Right lobe of liver (tissue), 6 donors: Measurements from ENCODE around the gene PPFIBP2. TPM values are rescaled to one million over a fixed set of nuclear protein-coding genes. Genes with fewer than 3 reads are reported as not detected.

Experiments used
- ATAC-seq, 4 donors: fragments of 200-7000 bp; cut with Tn5 transposase; one replicate each; pipeline ENCODE4 v1.9.1; 2020; ENCODE audit warnings: mild to moderate bottlenecking in 4 of 4, moderate library complexity in 4 of 4
- DNase-seq, 3 donors: peaks; one replicate each; pipeline ENCODE4 v3.0.0-alpha.2; 2020
- H3K27ac ChIP-seq, 3 donors: fragments of 200-600 bp; one replicate each; pipeline ENCODE4 v1.8.0; 2022
- H3K27me3 ChIP-seq, 2 donors: fragments of 200-600 bp; one replicate each; pipeline ENCODE4 v1.8.0; 2022
- H3K36me3 ChIP-seq, 4 donors: fragments of 200-600 bp; sonication (generic) in 1 of 4; one replicate each; pipeline versions ENCODE4 v1.5.1 to v1.8.0; 2017 to 2022; ENCODE audit warnings: control low read depth in 1 of 4
- H3K4me1 ChIP-seq, 4 donors: fragments of 200-600 bp; sonication (generic) in 1 of 4; one replicate each; pipeline versions ENCODE4 v1.5.1 to v1.8.0; 2017 to 2022; ENCODE audit warnings: control low read depth in 1 of 4
- H3K4me3 ChIP-seq, 3 donors: fragments of 200-600 bp; one replicate each; pipeline ENCODE4 v1.8.0; 2022
- H3K9me3 ChIP-seq, 4 donors: fragments of 200-600 bp; sonication (generic) in 1 of 4; one replicate each; pipeline versions ENCODE4 v1.5.1 to v1.8.0; 2017 to 2022; ENCODE audit warnings: control low read depth in 1 of 4
- CTCF ChIP-seq, 4 donors: fragments of 200-600 bp in 3 of 4; fragments of 450-650 bp in 1 of 4; IDR thresholded peaks; one replicate each; pipeline versions ENCODE4 v1.5.1 to v1.8.0; 2016 to 2022; ENCODE audit warnings: antibody characterized with exemption in 4 of 4, mild to moderate bottlenecking in 2 of 4
- POLR2A ChIP-seq: fragments of 450-650 bp; IDR thresholded peaks from one replicate; pipeline ENCODE4 v1.6.1; 2017; ENCODE audit warnings: antibody characterized with exemption, mild to moderate bottlenecking
- WGBS: methylation state at CpG from one replicate; pipeline ENCODE4 v1.1.6; 2018; ENCODE audit warnings: low coverage, low lambda C conversion rate; ENCODE audit not compliant: insufficient coverage; ENCODE audit errors: missing lambda C conversion rate; 5-methylcytosine and 5-hydroxymethylcytosine counted together
- intact Hi-C, 2 donors: fragments of 100-400 bp; cut with DNase I; formaldehyde crosslinking; loops; one replicate each; pipeline versions ENCODE4 v1.11.2 to v1.14.1; 2022
- total RNA-seq, 6 experiments: library from RNA; depleted of rRNA in 2 of 6; stranded (reverse); fragments of >200 nt in 2 of 6; fragmentation: NEBNext Ultra II Directional in 3 of 6; extraction: Animal tissue kit (Norgen Biotek cat#: 25700) in 3 of 6; gene quantifications; one replicate each; pipeline versions ENCODE4 v1.1.0 to v1.2.4, GENCODE V29; 2016 to 2023
- donor health status: DM: no; HTN: yes; CAD: no.
- donor health status: DM: no; HTN: no; CAD: no.
- donor health status: DM: no; HTN: no; CAD: no.
- donor health status: DM: no; HTN: yes; CAD: no.
- donor health status: DM: no; HTN: yes; CAD: no.

Gene PPFIBP2
- total RNA-seq, 6 experiments from 2014 or later: 25.5 to 69.3 (median 46.6) TPM

GRCh38 chr11:7591107-7591894, 77.5 kb downstream of the PPFIBP2 start:
- 57% methylated on average over 6 of the region's 6 CpGs for WGBS
- no peak overlapping the region for H3K27ac ChIP-seq
- TF ChIP-seq CTCF (IDR thresholded peaks at IDR 0.05) (no peak), POLR2A (no peak)
- intact Hi-C loops: no loop called here
- DNase-seq (no peak), ATAC-seq (peak; percentile 17 to 45 (median 24))
- no peak overlapping the region for H3K4me3 ChIP-seq
- H3K36me3 ChIP-seq: peaks cover 0 to 6% (median 0%) of the 10 kb centered on the region in 4 donors
- no peaks in the 10 kb centered on the region for H3K9me3 ChIP-seq
- H3K27me3 ChIP-seq: no peaks in the 10 kb centered on the region
- H3K4me1 ChIP-seq: peaks cover 0 to 22% (median 10%) of the 10 kb centered on the region in 4 donors

- no peak for TF ChIP-seq POLR2A
- no peak for TF ChIP-seq CTCF (IDR thresholded peaks at IDR 0.05)
- intact Hi-C loops: no loop called here
- 36% methylated on average over 1 of the region's 1 CpG for WGBS
- DNase-seq (no peak), ATAC-seq (peak in 3 of 4 donors; percentile 32 to 48 (median 35))
- Histone ChIP-seq H3K27me3 (no peaks in the 10 kb centered on the region), H3K9me3 (no peaks in the 10 kb centered on the region), H3K27ac (no peak overlapping the region), H3K4me3 (no peak overlapping the region), H3K4me1 (peaks cover 0 to 22% (median 10%) of the 10 kb centered on the region in 4 donors), H3K36me3 (peaks cover 0 to 6% (median under 1%) of the 10 kb centered on the region in 4 donors)
These were observed 78.2 kb downstream of the PPFIBP2 start for GRCh38 chr11:7591987-7592386.

- Histone ChIP-seq H3K9me3 (no peaks in the 10 kb centered on the region), H3K27ac (peak overlapping the region; percentile 32 to 72 (median 65)), H3K4me3 (no peak overlapping the region), H3K4me1 (peaks cover 0 to 22% (median 10%) of the 10 kb centered on the region in 4 donors), H3K36me3 (peaks cover 0 to 7% (median 3%) of the 10 kb centered on the region in 4 donors), H3K27me3 (no peaks in the 10 kb centered on the region)
- WGBS: 0% methylated on average over 1 of the region's 3 CpGs
- TF ChIP-seq POLR2A: no peak
- TF ChIP-seq CTCF (IDR thresholded peaks at IDR 0.05): no peak
- DNase-seq (peak; percentile 76 to 85 (median 79)), ATAC-seq (peak; percentile 92 to 96 (median 94))
- intact Hi-C loops: no loop called here
These were observed 78.9 kb downstream of the PPFIBP2 start for GRCh38 chr11:7592711-7593110.

GRCh38 chr11:7593481-7593880, 79.7 kb downstream of the PPFIBP2 start:
- 93% methylated on average over 3 of the region's 3 CpGs for WGBS
- Histone ChIP-seq H3K9me3 (no peaks in the 10 kb centered on the region), H3K4me3 (no peak overlapping the region), H3K36me3 (peaks cover 0 to 7% (median 3%) of the 10 kb centered on the region in 4 donors), H3K27ac (peak overlapping the region in 2 of 3 donors; percentile 65 to 72), H3K4me1 (peaks cover 0 to 26% (median 10%) of the 10 kb centered on the region in 4 donors), H3K27me3 (no peaks in the 10 kb centered on the region)
- TF ChIP-seq POLR2A (no peak), CTCF (IDR thresholded peaks at IDR 0.05) (no peak)
- ATAC-seq: no peak
- intact Hi-C loops: no loop called here
- DNase-seq: no peak
